Stimulated activated CD4-positive, alpha-beta T cell treated with anti-CD3 and anti-CD28 coated beads, TNF-alpha, amount 100 ng/mL, for 4 hours (primary cell): ENCODE results near the gene PGBD5.

ENCODE experiments used
- DNase-seq, 3 experiments: peaks; one replicate each; pipeline ENCODE4 v3.0.0-alpha.2; 2020; ENCODE audit warnings: low read depth in 3 of 3

PGBD5 gene

DNA sequence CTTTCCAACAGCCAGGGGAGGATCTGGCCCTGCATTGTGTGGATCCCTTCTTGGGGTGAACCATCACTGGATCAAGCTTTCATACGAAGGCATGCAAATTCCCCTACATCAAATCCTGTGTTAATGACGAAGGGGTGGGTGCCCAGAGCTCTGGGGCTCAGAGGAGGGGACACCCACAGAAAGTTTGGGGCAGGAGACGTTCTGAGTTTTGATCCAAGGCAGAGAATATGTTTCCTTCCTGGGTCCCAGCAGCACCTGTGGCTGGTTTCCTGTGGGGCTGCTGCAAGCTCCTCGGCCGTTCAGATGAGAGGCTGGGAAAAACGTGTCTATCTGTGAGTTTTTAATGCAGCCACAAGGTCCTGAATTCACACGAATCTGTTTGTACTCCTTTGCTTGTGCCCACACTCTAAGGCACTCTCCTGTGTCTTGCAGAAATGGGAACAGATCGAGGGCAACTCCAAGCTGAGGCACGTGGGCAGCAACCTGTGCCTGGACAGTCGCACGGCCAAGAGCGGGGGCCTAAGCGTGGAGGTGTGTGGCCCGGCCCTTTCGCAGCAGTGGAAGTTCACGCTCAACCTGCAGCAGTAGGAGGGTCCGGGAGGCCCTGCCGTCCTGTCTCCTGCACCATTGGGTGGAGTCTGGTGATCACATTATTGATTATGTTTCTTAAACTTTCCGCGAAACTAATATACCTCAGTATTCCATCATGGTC is 147.1 kb downstream of the PGBD5 start:
- DNase-seq = no peak

DNA sequence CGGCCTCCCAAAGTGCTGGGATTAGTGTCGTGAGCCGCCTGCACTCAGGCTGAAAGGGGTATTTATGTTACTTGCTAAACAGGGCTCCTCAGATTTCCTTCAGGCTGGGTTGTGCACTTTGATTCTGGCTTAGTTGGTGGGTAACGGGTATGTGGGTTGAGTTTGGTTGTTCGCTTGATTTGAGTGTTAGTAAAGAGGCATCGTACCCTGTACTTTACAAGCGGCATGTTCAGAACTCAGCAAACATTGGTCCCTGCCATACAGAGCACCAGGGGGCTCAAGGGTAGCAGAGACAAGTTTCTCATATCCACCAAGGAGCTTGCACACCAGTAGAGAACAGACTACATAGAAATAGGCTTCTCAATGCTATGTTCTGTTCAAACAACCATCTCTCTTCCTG is 147.8 kb downstream of the PGBD5 start:
- no peak for DNase-seq

GRCh38 chr1:230277201-230278025 is 148.7 kb downstream of the PGBD5 start:
- no peak for DNase-seq

GRCh38 chr1:230276401-230276800 is 149.7 kb downstream of the PGBD5 start:
- DNase-seq = no peak

- DNase-seq = no peak
Measured at GRCh38 chr1:230274254-230274653, 151.9 kb downstream of the PGBD5 start.

DNA sequence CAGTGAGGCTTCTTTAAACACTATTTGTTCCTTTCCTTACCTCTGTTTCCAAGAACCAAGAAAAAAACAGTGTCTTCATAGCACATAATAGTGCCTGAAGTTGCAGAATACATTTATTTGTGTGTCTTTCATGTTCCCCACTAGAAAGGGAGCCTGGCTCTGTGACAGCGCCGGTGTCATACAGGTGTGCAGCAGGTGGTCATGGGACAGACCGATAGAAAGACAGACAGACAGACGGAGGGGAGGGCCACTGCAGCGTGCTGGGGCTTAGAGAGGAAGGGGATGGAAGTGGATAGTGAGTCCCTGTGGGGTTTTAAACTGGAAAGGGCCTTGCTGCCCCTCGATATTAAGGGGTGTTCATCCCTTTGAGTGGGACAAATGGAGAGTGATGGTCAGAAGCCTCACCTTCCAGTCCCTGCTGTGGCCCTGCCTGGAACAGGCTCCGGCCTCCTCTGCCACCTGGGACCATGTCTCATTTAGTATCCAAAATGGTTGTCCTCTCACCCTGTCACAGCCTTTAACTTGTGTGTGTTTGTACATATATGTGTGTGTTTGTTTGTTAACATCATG is 152.9 kb downstream of the PGBD5 start:
- DNase-seq = no peak

DNA sequence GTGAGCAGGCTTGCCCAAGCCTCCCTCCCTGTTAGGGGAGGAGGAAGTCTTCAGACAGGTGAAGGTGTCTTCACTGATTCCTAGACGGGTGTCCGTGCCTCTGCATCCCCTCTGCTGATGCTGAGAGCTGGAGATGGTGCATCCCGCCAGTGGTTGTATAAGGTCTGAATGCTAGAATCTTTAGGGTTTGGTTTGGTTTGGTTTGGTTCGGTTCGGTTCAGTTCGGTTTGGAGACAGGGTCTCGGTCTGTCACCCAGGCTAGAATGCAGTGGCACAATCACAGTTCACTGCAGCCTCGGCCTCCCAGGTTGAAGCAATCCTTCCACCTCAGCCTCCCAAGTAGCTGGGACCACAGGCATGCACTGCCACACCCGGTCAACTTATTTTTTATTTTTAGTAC is 153.6 kb downstream of the PGBD5 start:
- no peak for DNase-seq

- no peak for DNase-seq
Measured at GRCh38 chr1:230271300-230272035, 154.7 kb downstream of the PGBD5 start.

DNA sequence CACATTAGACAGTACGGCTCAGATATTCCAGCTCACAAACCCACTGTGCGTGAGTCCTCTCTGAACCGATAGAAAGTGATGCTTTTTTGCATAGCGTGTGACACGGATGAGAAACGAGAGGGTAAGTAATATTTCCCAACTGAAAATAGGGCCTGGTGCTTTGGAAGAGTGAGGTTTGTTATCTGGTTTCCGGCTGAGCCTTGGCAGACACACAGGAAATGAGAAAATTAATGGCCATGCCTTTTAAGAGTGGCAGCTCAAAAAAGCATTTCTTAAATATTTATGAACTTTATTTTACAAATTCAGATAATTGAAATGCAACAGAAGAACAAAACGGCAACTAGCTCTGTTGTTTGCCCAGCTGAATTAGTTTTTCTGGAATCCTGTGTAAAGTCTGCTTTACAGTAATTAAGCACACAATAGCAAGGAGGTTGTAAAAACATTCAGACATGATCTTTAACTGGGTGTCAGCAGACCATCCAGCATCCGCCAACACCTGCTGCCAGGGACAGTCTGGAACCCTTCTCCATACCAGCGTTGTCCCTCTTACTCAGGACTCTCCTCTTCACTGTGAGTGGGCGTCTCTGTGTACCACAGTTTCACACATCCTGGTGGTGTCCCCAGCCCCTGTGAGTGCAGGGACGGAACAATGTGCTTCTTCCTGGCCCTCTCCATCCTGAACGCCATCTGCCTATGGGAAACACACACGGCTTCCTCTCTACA is 155.4 kb downstream of the PGBD5 start:
- no peak for DNase-seq

DNA sequence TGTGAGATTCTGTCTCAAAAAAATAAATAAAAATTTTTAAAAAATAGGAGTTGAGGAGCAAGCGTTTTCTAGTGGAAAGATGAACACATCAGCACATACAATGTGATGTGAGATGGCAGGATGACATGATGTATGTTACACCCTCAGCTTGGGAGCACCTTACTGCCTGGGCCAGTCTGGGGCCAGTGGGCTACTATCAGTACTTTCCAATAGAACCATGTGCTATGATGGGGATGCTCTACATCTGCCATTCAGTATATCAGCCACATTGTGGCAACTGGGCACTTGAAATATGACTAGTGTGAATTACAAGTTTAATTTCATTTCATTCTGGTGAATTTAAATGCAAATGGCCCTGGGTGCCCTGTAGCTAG is 156.0 kb downstream of the PGBD5 start:
- no peak for DNase-seq

- no peak for DNase-seq
Measured at GRCh38 chr1:230268371-230269170, 157.6 kb downstream of the PGBD5 start.

- no peak for DNase-seq
Measured at GRCh38 chr1:230267338-230268065, 158.6 kb downstream of the PGBD5 start.

DNA sequence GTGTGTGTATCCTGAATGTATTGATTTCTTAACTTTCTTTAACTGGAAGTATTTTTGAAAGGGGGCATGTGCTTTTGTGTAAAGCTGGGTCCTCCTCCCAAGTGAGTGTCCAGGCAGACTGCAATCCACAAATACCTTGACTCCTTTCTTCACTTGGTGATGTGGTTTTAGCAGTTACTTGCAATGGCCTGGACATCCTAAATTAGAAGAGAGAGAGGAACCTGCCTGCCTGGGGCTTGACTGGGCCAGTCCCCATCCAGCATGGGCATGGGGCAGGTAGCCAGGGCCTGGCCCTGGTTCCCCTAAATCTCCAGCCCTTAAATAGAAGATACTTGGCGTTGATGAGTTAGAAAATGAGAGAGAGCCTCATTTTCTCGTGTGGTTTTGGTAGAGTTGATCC is 159.7 kb downstream of the PGBD5 start:
- no peak for DNase-seq

- no peak for DNase-seq
Measured at GRCh38 chr1:230265200-230266115, 160.7 kb downstream of the PGBD5 start.
